ENCODE data around the gene UGGT1. TPM values are rescaled to one million over a fixed set of nuclear protein-coding genes. Genes with fewer than 3 reads are reported as not detected.

The UGGT1 gene
- 10 to 100 TPM; 31.4 to 96.5 (median 41.4) TPM for total RNA-seq
- long read RNA-seq, partial matches to known transcripts, result 0 of 3 reads
- long read RNA-seq, other reads (novel, unspliced or antisense), result 3 of 3 reads

- H3K4me1 ChIP-seq, result peaks cover 0 to 12% (median 0%) of the 10 kb centered on the region in 4 donors
- H3K27me3 ChIP-seq, result no peaks in the 10 kb centered on the region
- H3K27ac ChIP-seq, result peak within 1 kb of the TSS; percentile 60 to 69 (median 61)
- under 1% methylated on average over 28 of the region's 59 CpGs for WGBS (ENCODE audit: insufficient coverage, low coverage, low lambda C conversion rate, missing lambda C conversion rate)
- H3K36me3 ChIP-seq, result no peaks in the 10 kb centered on the region
- TF ChIP-seq CTCF (IDR thresholded peaks at IDR 0.05), result no peak
- TF ChIP-seq POLR2A (IDR thresholded peaks at IDR 0.05), result peak; percentile 89
- H3K4me3 ChIP-seq, result peak within 1 kb of the TSS; percentile 85 to 99 (median 97)
- intact Hi-C loops (cut with DNase I), result no loop called here
- H3K9me3 ChIP-seq, result no peaks in the 10 kb centered on the region
- peak; percentile 99 to 100 (median 99) for ATAC-seq
- DNase-seq, result peak; percentile 96
Observed at GRCh38 chr2:128090945-128091725, at the start of gene UGGT1. Gene UGGT1, plus strand, starts transcription at chr2:128091200. Its CDS starts 158 bp downstream, at chr2:128091358.

GRCh38 chr2:128041561-128041960 lies 49.4 kb upstream of the UGGT1 start:
- TF ChIP-seq CTCF (IDR thresholded peaks at IDR 0.05), result no peak
- TF ChIP-seq POLR2A (IDR thresholded peaks at IDR 0.05), result no peak
- intact Hi-C loops (cut with DNase I), result no loop called here
- peaks cover 0 to 3% (median 0%) of the 10 kb centered on the region in 4 donors for H3K9me3 ChIP-seq
- H3K36me3 ChIP-seq, result no peaks in the 10 kb centered on the region
- ATAC-seq (no peak), DNase-seq (no peak)
- no peaks in the 10 kb centered on the region for H3K4me1 ChIP-seq
- H3K27me3 ChIP-seq, result no peaks in the 10 kb centered on the region
- WGBS (ENCODE audit: insufficient coverage, low coverage, low lambda C conversion rate, missing lambda C conversion rate), result 54% methylated on average over 3 of the region's 3 CpGs
- no peak overlapping the region for H3K4me3 ChIP-seq
- H3K27ac ChIP-seq, result no peak overlapping the region

- TF ChIP-seq CTCF (IDR thresholded peaks at IDR 0.05) (no peak), POLR2A (IDR thresholded peaks at IDR 0.05) (no peak)
- Histone ChIP-seq H3K4me1 (no peaks in the 10 kb centered on the region), H3K9me3 (no peaks in the 10 kb centered on the region), H3K27me3 (no peaks in the 10 kb centered on the region), H3K27ac (no peak overlapping the region), H3K4me3 (no peak overlapping the region), H3K36me3 (no peaks in the 10 kb centered on the region)
- DNase-seq, result no peak
- WGBS (ENCODE audit: insufficient coverage, low coverage, low lambda C conversion rate, missing lambda C conversion rate), result 70% methylated on average over 2 of the region's 3 CpGs
- intact Hi-C loops (cut with DNase I), result no loop called here
- no peak for ATAC-seq
Observed at GRCh38 chr2:128043041-128043440, 48.0 kb upstream of the UGGT1 start.

GRCh38 chr2:128053331-128053730 lies 37.7 kb upstream of the UGGT1 start:
- Histone ChIP-seq H3K27ac (no peak overlapping the region), H3K36me3 (no peaks in the 10 kb centered on the region), H3K27me3 (no peaks in the 10 kb centered on the region), H3K9me3 (no peaks in the 10 kb centered on the region), H3K4me3 (no peak overlapping the region), H3K4me1 (no peaks in the 10 kb centered on the region)
- WGBS (ENCODE audit: insufficient coverage, low coverage, low lambda C conversion rate, missing lambda C conversion rate), result 84% methylated on average over 9 of the region's 12 CpGs
- TF ChIP-seq POLR2A (IDR thresholded peaks at IDR 0.05), result no peak
- TF ChIP-seq CTCF (IDR thresholded peaks at IDR 0.05), result no peak
- intact Hi-C loops (cut with DNase I), result no loop called here
- ATAC-seq (no peak), DNase-seq (no peak)
